ENCODE measurements around the gene CNKSR1.

DNA sequence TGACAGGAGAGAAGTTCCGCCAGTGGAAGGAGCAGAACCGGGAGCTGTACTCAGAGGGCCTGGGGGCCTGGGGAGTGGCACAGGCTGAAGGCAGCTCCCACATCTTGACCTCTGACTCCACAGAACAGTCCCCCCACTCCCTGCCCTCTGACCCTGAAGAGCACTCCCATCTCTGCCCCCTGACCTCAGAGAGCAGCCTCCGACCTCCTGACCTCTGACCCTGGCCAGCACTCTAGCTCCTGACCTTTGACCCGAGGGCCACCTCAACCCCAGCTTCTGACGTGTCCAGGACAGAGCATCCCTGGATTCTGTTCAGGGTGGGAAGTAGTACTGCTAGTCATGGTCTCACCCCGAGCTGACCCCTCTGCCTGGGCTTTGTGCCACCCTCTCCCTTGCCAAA is 12.0 kb downstream of the CNKSR1 start:
- TF ChIP-seq POLR2A (IDR thresholded peaks at IDR 0.05; ENCODE audit: low read depth, low read length) (no peak), TAF1 (IDR thresholded peaks at IDR 0.05; ENCODE audit: low read depth, low read length) (no peak), POLR2AphosphoS5 (IDR thresholded peaks at IDR 0.05; ENCODE audit: low read depth, low read length) (no peak), PAX5 (IDR thresholded peaks at IDR 0.05; ENCODE audit: insufficient read depth, low read length, severe bottlenecking) (no peak), SPI1 (IDR thresholded peaks at IDR 0.05; ENCODE audit: low read depth, low read length) (no peak), POU2F2 (IDR thresholded peaks at IDR 0.05; ENCODE audit: low read depth, low read length) (no peak)

Data from GM12891 (cell line).